Activated naive CD4-positive, alpha-beta T cell treated with anti-CD3 and anti-CD28 coated beads for 36 hours (primary cell): Measurements from ENCODE around the gene ICAM3. TPM values are rescaled to one million over a fixed set of nuclear protein-coding genes. Genes with fewer than 3 reads are reported as not detected.

Experiments
- CTCF ChIA-PET: fragments of 350-600 bp; sonication (Branson Sonifier 250); formaldehyde crosslinking; loops from one replicate; lab custom pipeline; 2021; ENCODE audit warnings: antibody characterized with exemption; lab: Charles Lee
- DNase-seq: peaks from one replicate; pipeline ENCODE4 v3.0.0-alpha.2; 2020
- H3K27ac Mint-ChIP-seq: one replicate; pipeline ENCODE4 v1.8.0; 2021; ENCODE audit warnings: mild to moderate bottlenecking, mixed read lengths
- H3K27me3 Mint-ChIP-seq: one replicate; pipeline ENCODE4 v1.8.0; 2021; ENCODE audit warnings: low read depth, mixed read lengths
- H3K36me3 Mint-ChIP-seq: one replicate; pipeline ENCODE4 v1.8.0; 2021; ENCODE audit warnings: low read depth, mixed read lengths
- H3K4me1 Mint-ChIP-seq: one replicate; pipeline ENCODE4 v1.8.0; 2021; ENCODE audit warnings: low read depth, mixed read lengths
- H3K4me3 Mint-ChIP-seq: one replicate; pipeline ENCODE4 v1.8.0; 2021; ENCODE audit warnings: mild to moderate bottlenecking, moderate library complexity, mixed read lengths
- H3K9me3 Mint-ChIP-seq: one replicate; pipeline ENCODE4 v1.8.0; 2021; ENCODE audit warnings: mixed read lengths
- intact Hi-C: fragments of 100-400 bp; cut with micrococcal nuclease; formaldehyde crosslinking; loops from one replicate; pipeline ENCODE4 v1.15.1; 2023
- total RNA-seq, 2 experiments: library from RNA; stranded (reverse); gene quantifications; one replicate each; pipeline ENCODE4 v1.2.3, GENCODE V29; 2021

Gene ICAM3
- total RNA-seq, 2 experiments from 2014 or later = 109 to 114 TPM

- no peak overlapping the region for H3K27ac Mint-ChIP-seq
- H3K36me3 Mint-ChIP-seq = peaks cover 1% of the 10 kb centered on the region
- peak overlapping the region; percentile 25 for H3K4me3 Mint-ChIP-seq
- H3K9me3 Mint-ChIP-seq = no peaks in the 10 kb centered on the region
- CTCF ChIA-PET = no interaction called here
- intact Hi-C loops = no loop called here
- peaks cover 70% of the 10 kb centered on the region for H3K27me3 Mint-ChIP-seq
- peaks cover 59% of the 10 kb centered on the region for H3K4me1 Mint-ChIP-seq
- DNase-seq = no peak
Observed at GRCh38 chr19:10292789-10293636, 46.4 kb downstream of the ICAM3 start.

- Mint-ChIP-seq H3K27ac (no peak overlapping the region), H3K4me3 (peak overlapping the region; percentile 52), H3K36me3 (peaks cover 1% of the 10 kb centered on the region), H3K4me1 (peaks cover 66% of the 10 kb centered on the region), H3K27me3 (peaks cover 77% of the 10 kb centered on the region), H3K9me3 (no peaks in the 10 kb centered on the region)
- peak; percentile 80 for DNase-seq
- intact Hi-C loops = no loop called here
- CTCF ChIA-PET = interaction anchor here (1.0 to 1.7 kb wide), 4 partner anchors 21 to 98 kb away, joined by 3 to 11 read pairs (median 7); partner anchors contain the start of genes ICAM1 and RAVER1
Observed at GRCh38 chr19:10292206-10292788, 47.1 kb downstream of the ICAM3 start.

GRCh38 chr19:10291554-10292205, 47.7 kb downstream of the ICAM3 start:
- intact Hi-C loops = no loop called here
- Mint-ChIP-seq H3K27me3 (peaks cover 79% of the 10 kb centered on the region), H3K9me3 (no peaks in the 10 kb centered on the region), H3K36me3 (peaks cover 1% of the 10 kb centered on the region), H3K4me3 (peak overlapping the region; percentile 52), H3K27ac (no peak overlapping the region), H3K4me1 (peaks cover 73% of the 10 kb centered on the region)
- DNase-seq = no peak
- CTCF ChIA-PET = interaction anchor here (0.6 to 1.7 kb wide), 5 partner anchors 20 to 100 kb away, joined by 3 to 11 read pairs (median 7); partner anchors contain the start of genes ICAM1 and RAVER1

GRCh38 chr19:10290876-10291553, 48.4 kb downstream of the ICAM3 start:
- H3K27me3 Mint-ChIP-seq = peaks cover 77% of the 10 kb centered on the region
- DNase-seq = peak; percentile 48

GRCh38 chr19:10290357-10290875, 49.0 kb downstream of the ICAM3 start:
- no peak overlapping the region for H3K27ac Mint-ChIP-seq
- peaks cover 72% of the 10 kb centered on the region for H3K4me1 Mint-ChIP-seq
- no peak for DNase-seq
- no peaks in the 10 kb centered on the region for H3K9me3 Mint-ChIP-seq
- peaks cover 7% of the 10 kb centered on the region for H3K36me3 Mint-ChIP-seq
- intact Hi-C loops = no loop called here
- H3K4me3 Mint-ChIP-seq = peak overlapping the region; percentile 71
- peaks cover 71% of the 10 kb centered on the region for H3K27me3 Mint-ChIP-seq
- CTCF ChIA-PET = interaction anchor here (1.5 to 3.6 kb wide), 5 partner anchors 20 to 100 kb away, joined by 7 to 13 read pairs (median 9); partner anchors contain the start of gene ICAM1

More at GRCh38 chr19:10290876-10291553, 48.4 kb downstream of the ICAM3 start:
- Mint-ChIP-seq H3K4me1 (peaks cover 78% of the 10 kb centered on the region), H3K9me3 (no peaks in the 10 kb centered on the region), H3K4me3 (peak overlapping the region; percentile 71), H3K27ac (no peak overlapping the region), H3K36me3 (peaks cover 5% of the 10 kb centered on the region)
- intact Hi-C loops = no loop called here
- CTCF ChIA-PET = interaction anchor here (0.6 to 3.6 kb wide), 6 partner anchors 20 to 101 kb away, joined by 3 to 13 read pairs (median 7); partner anchors contain the start of genes ICAM1 and RAVER1

GRCh38 chr19:10289836-10290356, 49.5 kb downstream of the ICAM3 start, which contains the start of gene ICAM5:
TSS of gene ICAM5 (plus strand) at chr19:10289952. CDS start at chr19:10290044, 92 bp downstream.
- Mint-ChIP-seq H3K36me3 (peaks cover 13% of the 10 kb centered on the region), H3K4me1 (peaks cover 69% of the 10 kb centered on the region), H3K27me3 (peaks cover 69% of the 10 kb centered on the region), H3K27ac (no peak within 1 kb of the TSS), H3K9me3 (no peaks in the 10 kb centered on the region), H3K4me3 (peak within 1 kb of the TSS; percentile 71)
- intact Hi-C loops = loop anchor here (1.0 to 5.0 kb wide), 2 partner anchors 19 to 42 kb away; partner anchors contain the start of genes ICAM1 and RAVER1
- CTCF ChIA-PET = interaction anchor here (0.5 to 3.6 kb wide), 8 partner anchors 10 to 600 kb away, joined by 4 to 13 read pairs (median 6); partner anchors contain the start of gene ICAM1
- DNase-seq = no peak

GRCh38 chr19:10289167-10289835, 50.1 kb downstream of the ICAM3 start:
- intact Hi-C loops = loop anchor here (1.0 to 5.0 kb wide), 2 partner anchors 18 to 43 kb away; partner anchors contain the start of genes ICAM1 and RAVER1
- H3K27me3 Mint-ChIP-seq = peaks cover 63% of the 10 kb centered on the region
- H3K9me3 Mint-ChIP-seq = no peaks in the 10 kb centered on the region
- H3K36me3 Mint-ChIP-seq = peaks cover 14% of the 10 kb centered on the region
- H3K4me3 Mint-ChIP-seq = peak overlapping the region; percentile 71
- no peak overlapping the region for H3K27ac Mint-ChIP-seq
- H3K4me1 Mint-ChIP-seq = peaks cover 64% of the 10 kb centered on the region
- CTCF ChIA-PET = interaction anchor here (0.5 to 3.6 kb wide), 10 partner anchors 9 to 600 kb away, joined by 3 to 13 read pairs (median 4); partner anchors contain the start of gene ICAM1
- DNase-seq = peak; percentile 72

- H3K9me3 Mint-ChIP-seq = no peaks in the 10 kb centered on the region
- H3K4me1 Mint-ChIP-seq = peaks cover 61% of the 10 kb centered on the region
- H3K27me3 Mint-ChIP-seq = peaks cover 57% of the 10 kb centered on the region
- H3K4me3 Mint-ChIP-seq = peak overlapping the region; percentile 71
- intact Hi-C loops = loop anchor here (1.0 to 5.0 kb wide), 2 partner anchors 17 to 44 kb away; partner anchors contain the start of genes ICAM1 and RAVER1
- H3K27ac Mint-ChIP-seq = no peak overlapping the region
- peak; percentile 46 for DNase-seq
- H3K36me3 Mint-ChIP-seq = peaks cover 18% of the 10 kb centered on the region
- CTCF ChIA-PET = interaction anchor here (0.6 to 3.6 kb wide), 9 partner anchors 9 to 129 kb away, joined by 3 to 13 read pairs (median 4); partner anchors contain the start of gene ICAM1
Observed at GRCh38 chr19:10288662-10289166, 50.7 kb downstream of the ICAM3 start.

GRCh38 chr19:10286803-10287737, 52.4 kb downstream of the ICAM3 start, which contains the start of gene ICAM4:
TSS of gene ICAM4 (plus strand) at chr19:10286955. CDS start at chr19:10287013, 58 bp downstream.
- intact Hi-C loops = loop anchor here (1.0 to 5.0 kb wide), 2 partner anchors 8 to 45 kb away; partner anchors contain the start of gene RAVER1
- Mint-ChIP-seq H3K4me3 (no peak within 1 kb of the TSS), H3K9me3 (no peaks in the 10 kb centered on the region), H3K4me1 (peaks cover 47% of the 10 kb centered on the region), H3K27me3 (peaks cover 41% of the 10 kb centered on the region), H3K27ac (no peak within 1 kb of the TSS), H3K36me3 (peaks cover 21% of the 10 kb centered on the region)
- CTCF ChIA-PET = interaction anchor here (0.5 to 3.6 kb wide), 8 partner anchors 16 to 331 kb away, joined by 3 to 13 read pairs (median 4); partner anchors contain the start of gene ICAM1
- DNase-seq = peak; percentile 51
